EH (cell line): ENCODE results near the gene LRBA.
"Not testable (repeated sequence)": the region's sequence is repeated elsewhere in the genome, so short reads cannot be mapped to it uniquely, and the experiment has no call there.

ENCODE experiments used
- DNase-seq: peaks from one replicate; pipeline ENCODE4 v3.0.0-alpha.2; 2015; ENCODE audit warnings: low read depth

LRBA gene

GRCh38 chr4:150664935-150665334 lies 350.1 kb downstream of the LRBA start:
- peak; percentile 33 for DNase-seq

- DNase-seq: no peak
Measured at GRCh38 chr4:150662686-150663085, 352.4 kb downstream of the LRBA start.

- DNase-seq: not testable (repeated sequence)
Measured at GRCh38 chr4:150661551-150661950, 353.5 kb downstream of the LRBA start.

- DNase-seq: not testable (repeated sequence)
Measured at GRCh38 chr4:150658258-150658657, 356.8 kb downstream of the LRBA start.

DNA sequence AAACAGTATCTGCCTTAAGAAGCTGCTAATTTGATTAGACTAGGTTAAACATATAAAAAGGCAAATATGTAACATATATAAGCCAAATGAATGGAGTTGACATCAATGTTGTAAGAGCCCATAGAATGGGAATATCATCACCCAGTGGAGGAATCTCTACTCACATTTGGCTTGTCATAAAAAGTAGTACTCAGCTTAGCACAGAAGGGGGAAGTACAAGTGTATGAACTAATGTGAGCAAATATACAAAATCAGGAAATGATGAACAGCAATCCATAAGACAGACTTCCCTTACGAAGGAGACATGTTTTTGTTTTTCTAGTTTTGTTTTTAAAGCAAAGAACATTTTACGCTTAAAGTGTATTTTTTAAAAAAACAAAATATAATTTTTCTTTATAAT lies 358.2 kb downstream of the LRBA start:
- DNase-seq: no peak

DNA sequence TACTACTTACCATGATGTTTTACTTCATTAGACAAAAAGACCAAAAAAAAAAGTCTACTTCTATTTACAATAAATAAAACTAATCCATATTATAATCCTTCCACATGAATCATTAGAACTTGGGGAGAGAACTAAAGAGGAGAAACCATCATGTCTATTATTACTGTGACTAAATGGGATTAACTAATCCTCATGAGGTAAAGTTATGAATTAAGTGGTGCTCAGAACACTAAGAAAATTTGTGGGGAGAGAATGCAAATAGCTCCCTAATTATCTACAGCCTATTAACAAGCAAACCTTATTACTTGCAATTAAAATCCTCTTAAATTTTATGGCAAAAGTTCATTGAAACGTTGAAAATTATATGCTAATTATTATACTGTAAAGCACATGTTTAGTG lies 364.3 kb downstream of the LRBA start:
- DNase-seq: no peak

DNA sequence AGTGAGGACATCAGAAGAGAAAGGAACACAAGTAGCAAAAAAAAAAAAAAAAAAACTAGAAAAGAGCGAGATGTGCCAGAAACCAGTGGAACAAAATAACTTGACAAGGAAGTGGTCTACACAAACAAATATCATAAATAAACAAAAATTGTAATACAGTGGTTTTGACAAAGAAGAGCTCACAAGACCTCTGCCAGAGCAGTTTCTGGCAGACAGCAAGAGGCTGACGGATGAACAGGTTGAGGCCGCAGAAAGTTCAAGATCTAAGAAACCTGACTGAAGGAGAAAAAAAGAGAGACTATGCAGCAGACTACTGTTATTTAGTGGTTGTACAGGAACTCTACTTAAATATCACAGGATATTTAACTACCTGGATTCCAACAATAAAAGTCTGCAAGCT lies 367.0 kb downstream of the LRBA start:
- DNase-seq: no peak

DNA sequence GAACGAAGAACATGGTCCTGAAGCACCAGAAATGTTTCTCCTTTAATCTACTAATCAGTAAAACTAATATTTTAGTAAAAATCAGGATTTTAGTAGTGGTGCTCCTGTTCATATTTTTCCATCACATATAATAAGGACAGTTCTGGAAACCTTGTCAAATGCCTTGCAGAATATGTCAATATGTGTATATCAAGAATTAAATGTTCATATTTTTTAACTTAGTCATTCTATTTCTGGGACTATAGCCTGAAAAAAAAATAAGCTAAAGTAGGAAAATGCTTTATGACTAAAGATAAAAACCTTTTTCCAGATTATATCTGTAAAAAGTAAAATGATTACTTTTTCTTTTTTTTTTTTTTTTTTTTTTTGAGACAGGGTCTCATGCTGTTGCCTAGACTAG lies 368.1 kb downstream of the LRBA start:
- DNase-seq: peak; percentile 44

- no peak for DNase-seq
Measured at GRCh38 chr4:150641612-150642011, 373.5 kb downstream of the LRBA start.

DNA sequence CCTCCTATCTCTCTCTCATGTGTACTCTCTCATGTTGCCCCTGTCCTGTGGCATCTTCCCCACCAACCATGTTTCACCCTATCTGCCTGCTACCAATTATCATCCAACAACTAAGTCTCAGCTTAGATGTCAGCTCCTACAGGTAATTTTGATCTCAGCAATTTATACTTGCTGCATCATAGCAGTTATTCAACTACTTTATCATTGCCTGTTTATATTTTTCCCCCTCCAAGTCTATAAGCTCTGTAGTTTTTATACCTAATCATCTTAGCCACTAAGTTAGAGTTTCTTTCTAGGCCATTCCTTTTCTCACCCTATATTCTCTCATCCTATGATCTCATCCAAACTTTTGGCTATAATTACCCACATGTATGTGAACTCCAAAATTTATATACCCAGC lies 382.4 kb downstream of the LRBA start:
- no peak for DNase-seq

GRCh38 chr4:150628073-150628472 lies 387.0 kb downstream of the LRBA start:
- DNase-seq: no peak

- DNase-seq: no peak
Measured at GRCh38 chr4:150625033-150625432, 390.1 kb downstream of the LRBA start.

DNA sequence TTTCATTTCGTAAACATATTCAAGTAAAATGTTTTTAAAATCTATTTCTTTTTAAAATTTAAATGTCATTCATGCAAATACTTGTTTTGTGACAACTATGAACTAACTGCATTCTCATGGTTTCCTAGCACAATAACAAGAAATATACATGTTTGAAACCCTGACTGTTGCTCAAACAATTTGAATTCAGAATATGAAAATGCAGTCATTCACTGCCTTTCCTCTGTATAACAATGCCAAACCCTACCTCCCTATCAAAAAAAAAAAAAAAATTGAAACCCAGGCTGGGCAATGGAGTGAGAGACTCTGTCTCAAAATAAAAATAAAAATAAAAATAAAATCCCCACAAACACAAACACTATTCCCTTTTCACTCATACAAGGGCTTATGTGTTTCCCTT lies 391.0 kb downstream of the LRBA start:
- no peak for DNase-seq

- peak; percentile 2 for DNase-seq
Measured at GRCh38 chr4:150619042-150619441, 396.0 kb downstream of the LRBA start.

- DNase-seq: no peak
Measured at GRCh38 chr4:150609131-150609530, 406.0 kb downstream of the LRBA start.

- no peak for DNase-seq
Measured at GRCh38 chr4:150600812-150601445, 414.2 kb downstream of the LRBA start.

DNA sequence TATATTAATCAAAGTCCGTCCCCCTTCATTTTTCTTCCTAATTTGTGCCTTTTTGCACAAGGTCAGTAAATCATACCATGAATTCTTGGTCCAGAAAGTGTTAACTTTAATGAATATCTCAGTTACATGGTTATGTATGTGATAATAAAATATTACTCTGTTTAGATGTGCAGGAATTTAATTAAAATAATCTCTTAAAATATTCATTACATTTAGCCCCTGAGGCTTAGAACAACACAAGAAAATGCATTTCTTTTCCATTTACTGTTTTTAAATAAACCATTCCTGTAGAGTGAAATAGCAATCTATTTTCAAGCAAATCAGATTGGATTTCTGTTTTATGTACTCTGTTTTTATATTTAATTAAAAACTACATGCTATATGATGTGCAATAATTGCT lies 415.5 kb downstream of the LRBA start:
- no peak for DNase-seq

GRCh38 chr4:150598909-150599308 lies 416.2 kb downstream of the LRBA start:
- DNase-seq: no peak

- peak; percentile 38 for DNase-seq
Measured at GRCh38 chr4:150593996-150594395, 421.1 kb downstream of the LRBA start.

DNA sequence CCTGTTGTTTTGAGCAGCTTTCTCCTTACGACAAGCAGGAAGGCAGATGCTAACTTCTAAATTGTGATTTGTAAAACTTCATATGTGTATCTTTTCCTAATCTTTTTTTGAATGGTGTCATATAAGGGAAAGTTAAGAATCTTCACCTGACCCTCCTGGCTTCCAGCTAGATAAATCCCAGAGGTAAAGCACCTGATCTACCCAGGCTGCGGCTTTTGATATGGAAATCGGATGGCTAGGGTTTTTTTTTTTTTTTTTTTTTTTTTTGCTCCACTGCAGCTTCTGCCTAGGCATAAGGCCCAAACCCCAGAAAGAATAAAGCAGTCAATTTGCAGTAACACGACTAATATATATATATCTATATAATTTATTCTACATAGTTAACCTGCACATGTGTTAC lies 423.2 kb downstream of the LRBA start:
- no peak for DNase-seq

DNA sequence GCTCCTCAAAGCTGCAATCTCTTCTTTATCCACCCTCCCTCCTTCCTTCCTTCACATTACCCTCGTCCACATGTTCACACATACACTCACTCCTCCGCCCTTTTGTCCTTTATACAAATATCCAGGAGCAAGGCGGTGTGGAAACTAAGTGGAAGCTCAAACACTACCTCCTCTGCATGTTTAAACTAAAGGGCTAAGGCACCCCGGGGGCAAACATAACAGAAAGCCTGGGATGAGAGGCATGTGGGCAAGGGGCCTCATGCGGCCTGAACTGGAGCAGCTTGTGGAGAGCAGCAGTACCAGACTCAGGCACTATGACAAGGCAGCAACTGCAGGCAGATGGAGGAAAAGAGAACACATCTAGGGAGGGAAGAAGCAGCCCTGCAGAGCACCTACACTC lies 423.7 kb downstream of the LRBA start:
- no peak for DNase-seq

- no peak for DNase-seq
Measured at GRCh38 chr4:150590631-150591030, 424.5 kb downstream of the LRBA start.

GRCh38 chr4:150589157-150589556 lies 425.9 kb downstream of the LRBA start:
- DNase-seq: no peak

GRCh38 chr4:150588316-150588715 lies 426.8 kb downstream of the LRBA start:
- DNase-seq: no peak
